Right atrium auricular region (tissue), 2 donors: ENCODE measurements around the gene EPHA5. TPM values are rescaled to one million over a fixed set of nuclear protein-coding genes. Genes with fewer than 3 reads are reported as not detected.

Experiments used
- DNase-seq: peaks from one replicate; pipeline ENCODE4 v3.0.0-alpha.2; 2019; ENCODE audit warnings: low spot score
- H3K27ac ChIP-seq, 2 donors: fragments of 200-600 bp; sonication (generic); 1 replicate in 1 of 2; 2 replicates in 1 of 2; pipeline ENCODE4 v1.5.1; 2016 to 2019
- H3K27me3 ChIP-seq, 2 donors: fragments of 200-600 bp; sonication (generic); one replicate each; pipeline versions ENCODE4 v1.5.1 to v1.6.0; 2017 to 2019
- H3K36me3 ChIP-seq: fragments of 200-600 bp; sonication (generic); one replicate; pipeline ENCODE4 v1.5.1; 2016
- H3K4me1 ChIP-seq, 2 donors: fragments of 200-600 bp; sonication (generic); one replicate each; pipeline versions ENCODE4 v1.5.1 to v1.6.0; 2017 to 2019
- H3K4me3 ChIP-seq, 2 donors: fragments of 200-600 bp; sonication (generic); 1 replicate in 1 of 2; 2 replicates in 1 of 2; pipeline ENCODE4 v1.5.1; 2017 to 2019; ENCODE audit warnings: mild to moderate bottlenecking in 1 of 2, moderate library complexity in 1 of 2
- H3K9me3 ChIP-seq, 2 donors: fragments of 200-600 bp; sonication (generic); one replicate each; pipeline ENCODE4 v1.5.1; 2019
- total RNA-seq, 2 donors: library from RNA; depleted of rRNA; stranded (reverse); fragments of >200 nt; gene quantifications; one replicate each; pipeline ENCODE4 v1.1.0, GENCODE V29; 2016
- TF ChIP-seq, protein P1 (sequence below), 2 donors: fragments of 200-600 bp; sonication (generic); IDR thresholded peaks; one replicate each; pipeline ENCODE4 v1.5.1; 2019; ENCODE audit warnings: antibody characterized with exemption in 2 of 2

Gene EPHA5
- total RNA-seq, 2 donors from 2014 or later, result 0.24 to 9.8 TPM

DNA sequence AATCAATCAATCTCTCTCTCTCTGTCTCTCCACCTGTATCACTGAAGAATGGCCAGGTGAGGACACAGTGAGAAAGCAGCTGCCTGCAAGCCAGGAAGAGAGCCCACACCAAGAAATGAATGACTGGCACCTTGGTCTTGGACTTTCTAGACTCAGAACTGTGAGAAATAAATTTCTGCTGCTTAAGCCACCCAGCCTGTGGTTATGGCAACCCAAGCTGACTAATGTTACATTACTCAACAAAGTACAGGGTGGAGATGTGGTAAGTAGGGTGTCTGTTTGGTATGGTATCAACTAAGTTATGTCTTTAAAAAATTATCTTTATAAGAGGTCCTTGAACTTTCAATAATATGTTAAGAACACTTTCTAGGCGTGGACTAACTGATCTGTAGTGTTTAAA lies 159.3 kb downstream of the EPHA5 start:
- no peaks in the 10 kb centered on the region for H3K4me1 ChIP-seq
- no peak overlapping the region for H3K27ac ChIP-seq
- H3K27me3 ChIP-seq, result no peaks in the 10 kb centered on the region
- H3K36me3 ChIP-seq, result no peaks in the 10 kb centered on the region
- no peak for DNase-seq
- H3K9me3 ChIP-seq, result no peaks in the 10 kb centered on the region
- H3K4me3 ChIP-seq, result no peak overlapping the region
- TF ChIP-seq, protein P1, sequence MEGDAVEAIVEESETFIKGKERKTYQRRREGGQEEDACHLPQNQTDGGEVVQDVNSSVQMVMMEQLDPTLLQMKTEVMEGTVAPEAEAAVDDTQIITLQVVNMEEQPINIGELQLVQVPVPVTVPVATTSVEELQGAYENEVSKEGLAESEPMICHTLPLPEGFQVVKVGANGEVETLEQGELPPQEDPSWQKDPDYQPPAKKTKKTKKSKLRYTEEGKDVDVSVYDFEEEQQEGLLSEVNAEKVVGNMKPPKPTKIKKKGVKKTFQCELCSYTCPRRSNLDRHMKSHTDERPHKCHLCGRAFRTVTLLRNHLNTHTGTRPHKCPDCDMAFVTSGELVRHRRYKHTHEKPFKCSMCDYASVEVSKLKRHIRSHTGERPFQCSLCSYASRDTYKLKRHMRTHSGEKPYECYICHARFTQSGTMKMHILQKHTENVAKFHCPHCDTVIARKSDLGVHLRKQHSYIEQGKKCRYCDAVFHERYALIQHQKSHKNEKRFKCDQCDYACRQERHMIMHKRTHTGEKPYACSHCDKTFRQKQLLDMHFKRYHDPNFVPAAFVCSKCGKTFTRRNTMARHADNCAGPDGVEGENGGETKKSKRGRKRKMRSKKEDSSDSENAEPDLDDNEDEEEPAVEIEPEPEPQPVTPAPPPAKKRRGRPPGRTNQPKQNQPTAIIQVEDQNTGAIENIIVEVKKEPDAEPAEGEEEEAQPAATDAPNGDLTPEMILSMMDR (IDR thresholded peaks at IDR 0.05), result no peak

DNA sequence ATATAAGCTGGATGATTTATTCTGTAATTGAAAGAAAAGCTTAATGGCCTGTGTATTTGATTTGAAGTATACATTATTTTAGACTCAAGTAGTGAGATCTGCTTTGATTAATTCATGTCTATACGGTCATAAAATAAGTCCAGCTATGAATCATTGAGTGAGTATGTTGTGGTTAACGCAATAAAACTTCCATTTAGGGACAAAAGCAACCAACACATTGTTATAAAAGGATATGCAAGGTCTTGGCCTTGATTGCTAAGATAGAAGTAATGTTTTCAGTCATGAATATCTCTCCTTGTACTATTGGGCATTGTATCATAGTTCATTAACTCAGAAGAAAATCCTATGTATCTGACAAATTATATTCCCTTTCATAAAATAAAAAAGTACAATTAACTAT lies 162.1 kb downstream of the EPHA5 start:
- no peak overlapping the region for H3K4me3 ChIP-seq
- TF ChIP-seq, protein P1 (IDR thresholded peaks at IDR 0.05), result no peak
- no peaks in the 10 kb centered on the region for H3K27me3 ChIP-seq
- H3K27ac ChIP-seq, result no peak overlapping the region
- no peaks in the 10 kb centered on the region for H3K9me3 ChIP-seq
- H3K36me3 ChIP-seq, result no peaks in the 10 kb centered on the region
- H3K4me1 ChIP-seq, result no peaks in the 10 kb centered on the region
- no peak for DNase-seq

DNA sequence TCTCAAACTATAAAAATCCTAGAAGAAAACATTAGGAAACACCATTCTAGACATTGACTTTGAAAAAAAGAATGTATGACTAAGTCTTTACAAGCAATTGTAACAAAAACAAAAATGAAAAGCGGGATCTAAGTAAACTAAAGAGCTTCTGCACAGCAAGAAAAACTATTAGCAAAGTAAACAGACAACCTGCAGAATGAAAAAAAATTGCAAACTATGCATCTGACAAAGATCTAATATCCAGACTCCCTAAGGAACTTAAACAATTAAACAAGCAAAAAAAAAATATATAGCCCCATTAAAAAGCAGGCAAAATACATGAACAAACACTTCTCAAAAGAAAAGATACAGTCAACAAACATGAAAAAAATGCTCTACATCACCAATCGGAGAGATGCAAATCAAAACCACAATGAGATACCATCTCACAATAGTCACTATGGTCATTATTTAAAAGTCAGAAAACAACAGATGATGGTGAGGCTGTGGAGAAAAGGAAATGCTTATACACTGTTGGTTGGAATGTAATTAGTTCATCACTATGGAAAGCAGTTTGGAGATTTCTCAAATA lies 168.1 kb downstream of the EPHA5 start:
- H3K4me3 ChIP-seq, result no peak overlapping the region
- DNase-seq, result no peak
- no peaks in the 10 kb centered on the region for H3K4me1 ChIP-seq
- no peaks in the 10 kb centered on the region for H3K27me3 ChIP-seq
- TF ChIP-seq, protein P1 (IDR thresholded peaks at IDR 0.05), result no peak
- H3K36me3 ChIP-seq, result no peaks in the 10 kb centered on the region
- no peak overlapping the region for H3K27ac ChIP-seq
- no peaks in the 10 kb centered on the region for H3K9me3 ChIP-seq

DNA sequence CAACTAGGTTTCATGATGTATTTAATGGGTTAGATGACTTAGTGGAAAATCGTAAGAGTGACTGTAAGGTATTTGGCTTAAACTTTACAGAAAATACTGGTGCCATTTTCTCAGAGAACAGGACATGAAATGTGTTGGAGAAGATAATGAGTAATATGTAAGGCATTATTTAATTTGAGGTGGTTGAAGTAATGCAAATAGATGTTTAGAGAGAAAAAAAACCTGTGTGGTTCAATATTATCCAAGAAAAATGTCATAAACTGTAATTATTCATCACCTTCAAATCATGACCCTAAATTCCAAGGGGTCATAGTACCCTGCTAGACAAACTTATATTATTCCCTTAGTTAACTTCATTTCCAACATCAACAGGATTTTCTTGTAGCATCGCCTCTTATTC lies 171.7 kb downstream of the EPHA5 start:
- Histone ChIP-seq H3K9me3 (no peaks in the 10 kb centered on the region), H3K36me3 (no peaks in the 10 kb centered on the region), H3K27me3 (no peaks in the 10 kb centered on the region), H3K4me3 (no peak overlapping the region), H3K27ac (no peak overlapping the region), H3K4me1 (no peaks in the 10 kb centered on the region)
- DNase-seq, result no peak
- TF ChIP-seq, protein P1 (IDR thresholded peaks at IDR 0.05), result no peak

DNA sequence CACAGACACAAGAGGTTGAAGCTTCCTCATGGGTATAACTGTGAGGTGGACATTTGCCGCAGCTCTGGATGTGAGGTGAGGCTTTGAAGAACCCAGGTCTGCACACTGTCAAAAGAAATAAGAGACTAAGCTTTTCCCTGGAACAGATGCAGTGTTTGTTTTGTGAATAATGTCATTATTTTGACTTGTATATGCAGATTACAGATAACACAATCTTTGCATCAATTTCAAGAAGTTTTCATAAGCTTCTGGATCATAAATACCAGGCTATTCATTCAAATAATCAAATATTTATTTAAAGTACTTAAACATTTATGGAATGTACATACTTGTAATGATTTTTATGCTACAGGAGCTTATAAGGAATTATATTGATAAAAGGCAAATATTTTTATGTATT lies 174.8 kb downstream of the EPHA5 start:
- no peaks in the 10 kb centered on the region for H3K9me3 ChIP-seq
- no peak for DNase-seq
- no peak overlapping the region for H3K4me3 ChIP-seq
- H3K27ac ChIP-seq, result no peak overlapping the region
- H3K36me3 ChIP-seq, result no peaks in the 10 kb centered on the region
- no peaks in the 10 kb centered on the region for H3K4me1 ChIP-seq
- TF ChIP-seq, protein P1 (IDR thresholded peaks at IDR 0.05), result no peak
- H3K27me3 ChIP-seq, result no peaks in the 10 kb centered on the region

DNA sequence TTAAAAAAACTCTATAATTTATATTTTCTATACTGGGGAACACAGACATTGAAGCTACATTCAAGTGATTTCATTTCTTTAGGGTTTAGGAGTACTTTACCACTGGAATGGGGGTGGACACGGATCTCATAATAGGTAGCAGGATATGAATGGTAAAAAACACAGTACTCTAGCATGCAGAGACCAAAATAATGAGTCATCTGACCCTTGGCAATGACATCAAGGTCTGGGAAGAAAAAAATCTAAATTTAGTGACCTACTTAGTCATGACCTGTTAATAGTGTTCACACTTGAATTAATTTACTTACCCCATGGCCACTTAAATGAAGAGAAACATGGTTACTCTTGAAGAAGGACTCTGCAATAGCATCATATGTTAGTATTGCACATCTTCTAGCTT lies 187.9 kb downstream of the EPHA5 start:
- TF ChIP-seq, protein P1 (IDR thresholded peaks at IDR 0.05), result no peak
- Histone ChIP-seq H3K4me1 (no peaks in the 10 kb centered on the region), H3K36me3 (no peaks in the 10 kb centered on the region), H3K27me3 (no peaks in the 10 kb centered on the region), H3K9me3 (no peaks in the 10 kb centered on the region), H3K27ac (no peak overlapping the region), H3K4me3 (no peak overlapping the region)
- DNase-seq, result no peak
